Upper lobe of right lung (tissue), 1 donor: ENCODE measurements around the gene PLCH1. TPM values are rescaled to one million over a fixed set of nuclear protein-coding genes. Genes with fewer than 3 reads are reported as not detected.

Experiments used
- ATAC-seq: fragments of 200-7000 bp; cut with Tn5 transposase; one replicate; pipeline ENCODE4 v1.9.1; 2020; ENCODE audit warnings: mild to moderate bottlenecking, moderate library complexity
- DNase-seq: peaks from one replicate; pipeline ENCODE4 v3.0.0-alpha.2; 2020
- H3K27ac ChIP-seq: fragments of 200-600 bp; one replicate; pipeline ENCODE4 v1.8.0; 2022
- H3K27me3 ChIP-seq: fragments of 200-600 bp; one replicate; pipeline ENCODE4 v1.8.0; 2022; ENCODE audit warnings: mild to moderate bottlenecking
- H3K36me3 ChIP-seq: fragments of 200-600 bp; one replicate; pipeline ENCODE4 v1.8.0; 2022
- H3K4me1 ChIP-seq: fragments of 200-600 bp; one replicate; pipeline ENCODE4 v1.8.0; 2022
- H3K4me3 ChIP-seq: fragments of 200-600 bp; one replicate; pipeline ENCODE4 v1.8.0; 2022; ENCODE audit warnings: mild to moderate bottlenecking
- H3K9me3 ChIP-seq: fragments of 200-600 bp; one replicate; pipeline ENCODE4 v1.8.0; 2022
- CTCF ChIP-seq: fragments of 200-600 bp; IDR thresholded peaks from one replicate; pipeline ENCODE4 v1.8.0; 2022; ENCODE audit warnings: antibody characterized with exemption
- intact Hi-C: fragments of 100-400 bp; cut with DNase I; formaldehyde crosslinking; loops from one replicate; pipeline ENCODE4 v1.11.0; 2022
- total RNA-seq: library from RNA; stranded (reverse); fragmentation: NEBNext Ultra II Directional; extraction: Animal tissue kit (Norgen Biotek cat#: 25700); gene quantifications from one replicate; pipeline ENCODE4 v1.2.1, GENCODE V29; 2021
- donor health status: DM: no; HTN: yes; CAD: no; lungs with severe emphysema.

The PLCH1 gene
- total RNA-seq, 1 donor from 2014 or later: 12.1 TPM

DNA sequence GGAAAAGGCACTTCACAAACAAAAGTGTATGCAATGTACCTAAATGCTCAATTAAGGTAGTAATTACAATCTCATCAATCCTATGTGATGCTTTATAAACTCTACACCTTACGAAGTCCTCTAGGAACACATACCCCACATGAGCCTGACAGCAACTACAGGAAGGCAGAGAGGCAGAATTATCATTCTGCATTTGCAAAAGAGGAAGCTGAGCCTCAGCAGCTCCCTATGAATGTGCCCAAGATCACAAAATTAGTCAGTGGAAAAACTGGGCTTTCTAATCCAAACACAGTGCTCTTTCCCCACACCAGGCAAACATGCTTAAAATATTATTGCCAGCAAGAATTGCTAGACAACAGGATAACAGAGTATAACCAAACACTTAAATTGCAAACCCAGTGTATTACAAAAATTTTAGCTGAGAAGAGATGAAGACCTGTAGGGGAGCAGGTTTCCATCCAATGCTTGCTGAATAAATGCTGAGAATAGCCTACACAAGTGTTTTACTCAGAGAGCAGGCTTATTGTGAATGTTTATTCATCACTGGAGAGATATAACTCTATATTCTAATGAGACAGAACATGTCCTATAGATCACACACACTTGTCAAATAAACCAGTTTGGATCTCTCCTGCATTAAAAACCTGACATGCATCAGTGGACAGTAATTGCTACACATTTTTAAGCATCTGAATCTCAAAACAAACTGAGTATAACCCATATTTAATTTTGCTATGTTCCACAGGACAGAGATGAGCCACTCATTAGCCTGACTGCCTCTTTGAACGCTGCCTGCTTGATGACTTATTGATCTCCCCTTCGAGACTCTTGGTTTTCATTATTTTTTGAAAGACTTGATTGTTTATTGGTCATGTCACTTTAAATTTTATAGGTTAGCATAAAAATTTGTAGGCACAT lies 62.2 kb downstream of the PLCH1 start:
- H3K27ac ChIP-seq: no peak overlapping the region
- intact Hi-C loops: no loop called here
- TF ChIP-seq CTCF: no peak
- ATAC-seq: no peak
- no peaks in the 10 kb centered on the region for H3K9me3 ChIP-seq
- no peaks in the 10 kb centered on the region for H3K27me3 ChIP-seq
- no peaks in the 10 kb centered on the region for H3K4me1 ChIP-seq
- no peaks in the 10 kb centered on the region for H3K36me3 ChIP-seq
- no peak overlapping the region for H3K4me3 ChIP-seq
- DNase-seq: no peak

DNA sequence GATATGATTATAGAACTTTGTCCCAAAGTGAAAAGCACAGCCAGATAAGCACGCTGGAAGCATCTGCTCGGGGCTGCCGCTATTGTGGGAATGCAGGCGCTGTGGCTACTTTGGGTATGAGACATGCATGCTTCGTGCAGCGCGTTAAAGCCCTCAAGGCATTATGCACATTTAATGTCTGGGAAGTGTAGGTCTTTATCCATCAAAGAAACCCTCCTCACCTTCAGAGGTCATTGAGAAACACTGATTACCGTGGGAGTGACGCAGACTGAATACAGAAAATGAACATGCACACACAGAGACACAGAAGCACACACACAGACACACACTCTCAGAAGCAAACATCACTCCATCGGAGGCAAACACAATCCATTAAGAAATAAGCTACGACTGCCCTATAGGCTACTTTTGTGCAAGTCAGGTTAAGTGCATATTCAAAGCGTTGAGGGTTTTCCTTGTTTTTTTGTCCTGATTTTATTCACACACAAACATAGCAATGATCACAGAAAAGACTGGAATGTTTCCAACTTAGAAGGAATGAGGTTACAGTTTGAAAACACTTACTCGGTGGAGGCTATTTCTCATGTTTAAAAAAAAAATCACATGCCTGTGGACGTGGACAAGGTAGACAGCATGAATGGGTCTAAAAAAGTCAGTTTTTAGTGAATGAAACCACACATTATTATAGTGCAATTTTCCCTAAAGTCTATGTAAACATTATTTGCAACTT lies 68.5 kb downstream of the PLCH1 start:
- ATAC-seq (peak; percentile 68), DNase-seq (no peak)
- H3K9me3 ChIP-seq: no peaks in the 10 kb centered on the region
- no peaks in the 10 kb centered on the region for H3K27me3 ChIP-seq
- H3K4me3 ChIP-seq: peak overlapping the region; percentile 41
- peak overlapping the region; percentile 21 for H3K27ac ChIP-seq
- intact Hi-C loops: no loop called here
- no peaks in the 10 kb centered on the region for H3K36me3 ChIP-seq
- H3K4me1 ChIP-seq: no peaks in the 10 kb centered on the region
- no peak for TF ChIP-seq CTCF

- no peak overlapping the region for H3K27ac ChIP-seq
- no peaks in the 10 kb centered on the region for H3K4me1 ChIP-seq
- no peak for TF ChIP-seq CTCF
- no peaks in the 10 kb centered on the region for H3K9me3 ChIP-seq
- DNase-seq (no peak), ATAC-seq (no peak)
- peak overlapping the region; percentile 12 for H3K4me3 ChIP-seq
- intact Hi-C loops: no loop called here
- H3K36me3 ChIP-seq: no peaks in the 10 kb centered on the region
- H3K27me3 ChIP-seq: no peaks in the 10 kb centered on the region
Measured at GRCh38 chr3:155675094-155675493, 69.8 kb downstream of the PLCH1 start.

- H3K36me3 ChIP-seq: no peaks in the 10 kb centered on the region
- no peak overlapping the region for H3K4me3 ChIP-seq
- H3K27me3 ChIP-seq: no peaks in the 10 kb centered on the region
- no peaks in the 10 kb centered on the region for H3K4me1 ChIP-seq
- no peak overlapping the region for H3K27ac ChIP-seq
- no peak for TF ChIP-seq CTCF
- intact Hi-C loops: no loop called here
- DNase-seq: no peak
- no peak for ATAC-seq
- no peaks in the 10 kb centered on the region for H3K9me3 ChIP-seq
Measured at GRCh38 chr3:155673421-155673820, 71.5 kb downstream of the PLCH1 start.

GRCh38 chr3:155670335-155670734 lies 74.5 kb downstream of the PLCH1 start:
- H3K4me3 ChIP-seq: no peak overlapping the region
- no peaks in the 10 kb centered on the region for H3K27me3 ChIP-seq
- intact Hi-C loops: no loop called here
- H3K27ac ChIP-seq: no peak overlapping the region
- no peaks in the 10 kb centered on the region for H3K36me3 ChIP-seq
- peaks cover under 1% of the 10 kb centered on the region for H3K4me1 ChIP-seq
- DNase-seq: no peak
- no peaks in the 10 kb centered on the region for H3K9me3 ChIP-seq
- no peak for TF ChIP-seq CTCF
- no peak for ATAC-seq
